PC-9 (cell line): ENCODE data around the gene PEX26. TPM values are rescaled to one million over a fixed set of nuclear protein-coding genes. Genes with fewer than 3 reads are reported as not detected.

ENCODE experiments used
- BruUV-seq: library from RNA; stranded (reverse); fragments of 400-500 nt; replicated peaks from 2 replicates; lab custom pipeline; 2021; lab: Mats Ljungman, UMichigan
- CTCF ChIA-PET: fragments of 300-600 bp; sonication (Branson Sonifier 250); formaldehyde crosslinking; loops from one replicate; lab custom pipeline; 2022; ENCODE audit warnings: antibody characterized with exemption; lab: Charles Lee
- POLR2A ChIA-PET: fragments of 300-600 bp; sonication (Branson Sonifier 250); formaldehyde crosslinking; loops from one replicate; lab custom pipeline; 2022; ENCODE audit warnings: antibody characterized with exemption; ENCODE audit not compliant: unreplicated experiment; lab: Charles Lee
- DNase-seq, 2 experiments: peaks; one replicate each; pipeline versions ENCODE4 v3.0.0 to v3.0.0-alpha.2; 2015 to 2022; ENCODE audit warnings: mixed read lengths in 1 of 2
- H2AFZ ChIP-seq: fragments of 200-600 bp; sonication (generic); 2 replicates; pipeline ENCODE4 v1.8.1; 2017; ENCODE audit warnings: antibody characterized with exemption
- H3F3A ChIP-seq: fragments of 200-600 bp; sonication (generic); 2 replicates; pipeline ENCODE4 v1.8.1; 2017; ENCODE audit warnings: antibody characterized with exemption, mild to moderate bottlenecking, low read depth; ENCODE audit not compliant: insufficient read depth
- H3K27ac ChIP-seq: fragments of 200-600 bp; sonication (generic); 2 replicates; pipeline ENCODE4 v1.6.1; 2016; ENCODE audit warnings: mixed run types
- H3K27me3 ChIP-seq: fragments of 200-600 bp; sonication (generic); 2 replicates; pipeline ENCODE4 v1.6.1; 2016; ENCODE audit warnings: low read depth, mixed run types; ENCODE audit not compliant: insufficient read depth
- H3K36me3 ChIP-seq: fragments of 200-600 bp; sonication (generic); 2 replicates; pipeline ENCODE4 v1.6.1; 2016; ENCODE audit warnings: low read depth, mixed run types
- H3K4me1 ChIP-seq: fragments of 200-600 bp; sonication (generic); replicated peaks from 2 replicates; pipeline ENCODE4 v1.6.1; 2016; ENCODE audit warnings: mixed run types; ENCODE audit not compliant: insufficient read depth
- H3K4me2 ChIP-seq: fragments of 200-600 bp; sonication (generic); 2 replicates; pipeline ENCODE4 v1.6.1; 2017; ENCODE audit warnings: mixed run types
- H3K4me3 ChIP-seq: fragments of 200-600 bp; sonication (generic); 2 replicates; pipeline ENCODE4 v1.6.1; 2016; ENCODE audit warnings: mixed run types
- H3K79me2 ChIP-seq: fragments of 200-600 bp; sonication (generic); 2 replicates; pipeline ENCODE4 v1.6.1; 2017; ENCODE audit warnings: low read depth, mixed run types
- H3K9me2 ChIP-seq: fragments of 200-600 bp; sonication (generic); 2 replicates; pipeline ENCODE4 v1.8.1; 2017; ENCODE audit warnings: mild to moderate bottlenecking; ENCODE audit not compliant: insufficient read depth
- H3K9me3 ChIP-seq: fragments of 200-600 bp; sonication (generic); 2 replicates; pipeline ENCODE4 v1.8.1; 2016; ENCODE audit warnings: low read depth; ENCODE audit not compliant: insufficient read depth
- H4K20me1 ChIP-seq: fragments of 200-600 bp; sonication (generic); 2 replicates; pipeline ENCODE4 v1.8.1; 2017; ENCODE audit not compliant: insufficient read depth
- EZH2 ChIP-seq: fragments of 200-600 bp; sonication (generic); IDR thresholded peaks from 2 replicates; pipeline ENCODE4 v1.8.0; 2017; ENCODE audit warnings: antibody characterized with exemption, low read depth
- intact Hi-C: fragments of 100-400 bp; cut with micrococcal nuclease; formaldehyde crosslinking; loops from one replicate; pipeline ENCODE4 v1.10.0; 2022; ENCODE audit not compliant: unreplicated experiment
- total RNA-seq: library from RNA; stranded (reverse); gene quantifications from 2 replicates; pipeline ENCODE4 v1.2.3, GENCODE V29; 2021
- TF ChIP-seq, protein P1 (sequence below): fragments of 200-600 bp; sonication (generic); conservative IDR thresholded peaks from 2 replicates; pipeline ENCODE4 v1.6.1; 2017; ENCODE audit warnings: mixed run types, antibody characterized with exemption, mild to moderate bottlenecking, moderate library complexity

PEX26 gene
- total RNA-seq, 1 experiment from 2014 or later, result 30.0 TPM

DNA sequence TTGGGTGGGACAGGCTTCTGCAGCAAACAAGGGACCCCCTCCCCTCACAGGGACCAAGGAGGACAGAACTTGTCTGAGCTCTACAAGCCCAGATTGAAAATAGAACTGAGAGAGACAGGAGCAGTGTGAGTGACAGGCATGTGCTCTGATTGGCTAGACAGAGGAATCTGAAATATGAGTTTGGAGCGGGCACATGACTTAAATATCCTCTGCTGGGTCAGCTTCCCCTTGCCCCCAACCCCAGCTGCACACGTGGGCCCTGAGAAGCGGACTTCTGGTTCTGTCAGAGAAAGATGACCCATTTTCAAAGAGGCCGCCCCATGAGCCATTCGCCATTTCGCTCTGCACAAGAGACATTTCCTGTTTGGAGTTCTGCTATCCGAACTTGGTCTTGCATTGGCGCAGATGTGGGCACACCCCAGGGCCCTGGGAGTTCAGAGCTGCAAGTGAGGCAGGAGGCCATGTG, 38.1 kb downstream of the PEX26 start:
- Histone ChIP-seq H3K27me3 (no peaks in the 10 kb centered on the region), H3K9me3 (no peaks in the 10 kb centered on the region), H3K36me3 (no peaks in the 10 kb centered on the region), H3K4me3 (no peak overlapping the region), H3F3A (no peaks in the 10 kb centered on the region), H4K20me1 (no peaks in the 10 kb centered on the region), H3K79me2 (no peaks in the 10 kb centered on the region), H3K9me2 (no peaks in the 10 kb centered on the region), H3K4me2 (no peak overlapping the region), H3K4me1 (no peaks in the 10 kb centered on the region), H2AFZ (no peak overlapping the region), H3K27ac (no peak overlapping the region)
- intact Hi-C loops, result no loop called here
- ChIA-PET CTCF (no interaction called here), POLR2A (no interaction called here)
- BruUV-seq, result no TSS peak
- TF ChIP-seq, protein P1, sequence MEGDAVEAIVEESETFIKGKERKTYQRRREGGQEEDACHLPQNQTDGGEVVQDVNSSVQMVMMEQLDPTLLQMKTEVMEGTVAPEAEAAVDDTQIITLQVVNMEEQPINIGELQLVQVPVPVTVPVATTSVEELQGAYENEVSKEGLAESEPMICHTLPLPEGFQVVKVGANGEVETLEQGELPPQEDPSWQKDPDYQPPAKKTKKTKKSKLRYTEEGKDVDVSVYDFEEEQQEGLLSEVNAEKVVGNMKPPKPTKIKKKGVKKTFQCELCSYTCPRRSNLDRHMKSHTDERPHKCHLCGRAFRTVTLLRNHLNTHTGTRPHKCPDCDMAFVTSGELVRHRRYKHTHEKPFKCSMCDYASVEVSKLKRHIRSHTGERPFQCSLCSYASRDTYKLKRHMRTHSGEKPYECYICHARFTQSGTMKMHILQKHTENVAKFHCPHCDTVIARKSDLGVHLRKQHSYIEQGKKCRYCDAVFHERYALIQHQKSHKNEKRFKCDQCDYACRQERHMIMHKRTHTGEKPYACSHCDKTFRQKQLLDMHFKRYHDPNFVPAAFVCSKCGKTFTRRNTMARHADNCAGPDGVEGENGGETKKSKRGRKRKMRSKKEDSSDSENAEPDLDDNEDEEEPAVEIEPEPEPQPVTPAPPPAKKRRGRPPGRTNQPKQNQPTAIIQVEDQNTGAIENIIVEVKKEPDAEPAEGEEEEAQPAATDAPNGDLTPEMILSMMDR, result no peak
- no peak for TF ChIP-seq EZH2
- no peak for DNase-seq

- POLR2A ChIA-PET, result no interaction called here
- Histone ChIP-seq H3F3A (no peaks in the 10 kb centered on the region), H3K27ac (no peak overlapping the region), H4K20me1 (no peaks in the 10 kb centered on the region), H3K4me3 (no peak overlapping the region), H3K9me2 (no peaks in the 10 kb centered on the region), H3K27me3 (no peaks in the 10 kb centered on the region), H2AFZ (no peak overlapping the region), H3K4me1 (no peaks in the 10 kb centered on the region), H3K4me2 (no peak overlapping the region), H3K9me3 (no peaks in the 10 kb centered on the region), H3K79me2 (no peaks in the 10 kb centered on the region), H3K36me3 (no peaks in the 10 kb centered on the region)
- CTCF ChIA-PET, result no interaction called here
- no peak for TF ChIP-seq EZH2
- TF ChIP-seq, protein P1, result no peak
- DNase-seq, result no peak
- BruUV-seq, result no TSS peak
- intact Hi-C loops, result no loop called here
Measured at GRCh38 chr22:18116634-18117033, 38.8 kb downstream of the PEX26 start.

DNA sequence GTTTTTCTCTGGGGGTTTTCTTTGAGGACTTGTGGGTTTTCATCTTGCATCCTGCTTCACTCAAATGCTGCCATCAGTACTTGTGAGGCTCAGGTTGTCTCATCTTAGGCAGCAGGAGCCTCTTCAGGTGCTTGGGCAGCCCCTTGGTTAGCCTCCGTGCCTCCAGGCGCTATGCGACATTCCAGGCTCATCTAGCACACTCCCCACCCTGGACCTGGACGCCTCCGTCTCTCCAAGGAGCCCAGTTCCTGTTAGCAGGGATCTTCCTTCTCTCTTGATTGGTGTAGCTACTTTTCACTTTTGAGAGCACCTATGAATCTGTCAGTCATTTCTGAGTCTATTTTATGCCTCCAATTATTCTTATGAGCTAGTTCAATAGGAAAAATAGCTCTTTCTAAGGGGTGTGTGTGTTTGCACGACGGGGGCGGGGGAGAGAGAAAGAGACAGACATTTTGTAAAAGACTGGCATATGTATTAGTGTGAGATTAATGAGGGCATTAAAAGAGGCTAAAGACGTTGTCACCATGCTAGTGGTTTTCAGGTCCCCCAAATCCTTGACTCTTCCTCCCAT, 40.6 kb downstream of the PEX26 start:
- Histone ChIP-seq H3K27me3 (no peaks in the 10 kb centered on the region), H3F3A (no peaks in the 10 kb centered on the region), H2AFZ (no peak overlapping the region), H3K4me3 (no peak overlapping the region), H3K79me2 (no peaks in the 10 kb centered on the region), H3K9me3 (no peaks in the 10 kb centered on the region), H4K20me1 (no peaks in the 10 kb centered on the region), H3K9me2 (no peaks in the 10 kb centered on the region), H3K36me3 (no peaks in the 10 kb centered on the region), H3K27ac (no peak overlapping the region), H3K4me1 (no peaks in the 10 kb centered on the region), H3K4me2 (no peak overlapping the region)
- intact Hi-C loops, result no loop called here
- DNase-seq, result no peak
- ChIA-PET CTCF (no interaction called here), POLR2A (no interaction called here)
- no TSS peak for BruUV-seq
- no peak for TF ChIP-seq EZH2
- TF ChIP-seq, protein P1, result no peak
